NCI-H460 (cell line): ENCODE results near the gene TMA16. TPM values are rescaled to one million over a fixed set of nuclear protein-coding genes. Genes with fewer than 3 reads are reported as not detected.
"Not testable (repeated sequence)": the region's sequence is repeated elsewhere in the genome, so short reads cannot be mapped to it uniquely, and the experiment has no call there.

ENCODE experiments used
- DNase-seq: peaks from one replicate; pipeline ENCODE4 v3.0.0-alpha.2; 2016; ENCODE audit warnings: low read depth; ENCODE audit errors: extremely low read depth
- polyA plus RNA-seq: library from polyadenylated mRNA; depleted of rRNA; stranded (reverse); fragments of >200 nt; gene quantifications from 2 replicates; pipeline ENCODE4 v1.2.3, GENCODE V29; 2014; cell fraction: nucleus; rRNA removed
- total RNA-seq: library from RNA; depleted of rRNA; stranded (reverse); fragments of >200 nt; shearing (Covaris generic); gene quantifications from 2 replicates; pipeline ENCODE4 v1.2.3, GENCODE V29; 2014; rRNA removed

TMA16 gene
- 32.8 and 37.0 TPM in 2 replicates for total RNA-seq
- 18.5 and 31.8 TPM in 2 replicates for polyA plus RNA-seq

DNA sequence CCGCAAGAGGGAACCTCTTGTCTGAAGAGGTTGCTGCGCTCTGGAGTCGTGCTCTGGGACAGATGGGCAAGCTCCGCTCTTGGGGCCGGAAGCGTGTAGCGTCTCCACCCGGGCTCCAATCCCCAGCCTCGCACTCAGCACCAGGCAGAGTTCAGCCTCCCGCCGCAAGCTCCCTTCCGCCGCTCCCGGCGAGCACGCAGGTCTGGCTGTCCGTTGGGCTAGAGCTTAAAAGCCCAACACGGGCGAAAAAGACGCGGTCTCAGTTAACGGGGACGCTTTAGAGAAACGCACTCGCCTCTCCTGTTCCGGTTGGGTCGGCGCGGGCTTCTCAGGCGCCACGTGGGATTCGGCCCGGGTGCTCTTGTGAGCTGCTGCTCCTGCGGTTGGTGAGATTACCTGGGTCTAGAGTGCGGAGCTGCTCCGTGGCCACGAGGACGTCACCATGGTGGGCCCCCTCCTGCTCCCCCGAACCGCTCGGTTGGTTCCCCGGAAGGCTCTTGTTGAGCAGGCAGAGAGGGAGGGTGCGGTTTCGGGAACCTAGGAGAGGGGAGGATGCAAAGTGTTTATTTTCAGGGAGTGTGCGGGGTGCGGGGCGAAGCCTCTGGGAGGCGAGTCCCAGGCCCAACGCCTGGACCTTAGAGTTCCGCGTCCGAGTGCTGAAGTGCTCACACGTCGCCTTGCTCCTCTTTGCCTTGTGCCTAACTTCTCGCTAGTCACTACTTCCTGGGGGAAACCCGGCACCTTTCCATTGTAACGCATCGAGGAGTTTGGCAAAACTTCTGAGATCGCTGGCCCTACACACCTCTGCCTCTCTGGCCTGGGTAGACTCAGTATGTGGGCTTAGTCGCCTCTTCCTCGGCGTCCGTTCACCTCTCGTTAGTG is at the start of gene TMA16:
TSS of gene TMA16 (plus strand) at position 331 of the 882 bp plus-strand sequence. CDS start at position 443, 112 bp downstream.
- peak; percentile 83 for DNase-seq

- not testable (repeated sequence) for DNase-seq
Observed at GRCh38 chr4:163447023-163447422, 47.5 kb upstream of the TMA16 start.

DNA sequence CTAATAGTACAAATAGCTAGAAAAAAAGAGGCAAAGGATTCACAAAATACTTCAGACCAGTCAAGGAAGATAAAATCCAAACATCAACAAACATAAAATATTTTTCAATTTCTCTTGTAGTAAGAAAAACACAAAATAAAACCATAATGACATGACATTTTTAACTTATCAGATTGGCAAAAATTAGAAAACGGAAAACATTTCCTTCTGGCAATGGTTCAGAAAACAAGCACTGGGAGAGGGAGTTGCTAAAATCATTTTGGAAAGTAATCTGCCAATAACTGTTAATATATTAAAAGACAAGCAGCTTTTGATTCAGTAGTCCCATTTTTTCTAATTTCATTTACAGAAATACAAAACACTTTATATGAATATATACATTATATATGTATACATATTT is 47.0 kb upstream of the TMA16 start:
- no peak for DNase-seq

DNA sequence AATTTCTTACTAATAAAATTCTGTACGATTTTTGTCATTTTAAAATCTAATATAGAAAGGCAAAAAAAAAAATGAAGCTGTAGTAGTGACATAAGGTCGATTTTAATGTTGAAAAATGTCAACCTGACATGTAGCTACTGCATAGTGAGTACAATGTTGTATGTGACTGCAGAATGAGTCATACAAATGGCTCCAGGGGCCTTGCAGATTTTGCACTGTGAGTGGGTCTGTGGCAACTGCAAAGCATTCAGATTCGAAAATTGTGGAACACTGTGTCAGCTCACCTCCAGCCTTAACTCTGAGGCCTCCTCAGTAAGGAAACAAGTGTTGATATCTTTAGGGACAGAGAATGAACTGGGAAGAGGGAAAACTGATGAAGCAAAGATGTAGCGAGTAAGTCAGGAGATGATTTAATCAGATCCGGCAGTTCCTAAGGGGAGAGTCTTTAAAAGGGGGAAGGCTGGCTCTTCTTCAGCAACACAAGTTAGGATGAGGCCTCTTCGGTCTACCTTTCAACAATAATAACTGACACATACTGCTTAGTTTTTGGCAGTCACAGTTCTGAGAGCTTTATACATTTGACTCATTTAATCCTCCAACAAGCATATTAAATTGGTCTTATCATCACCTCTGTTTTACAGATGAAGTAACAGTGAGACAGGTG is 45.8 kb upstream of the TMA16 start:
- DNase-seq = no peak

DNA sequence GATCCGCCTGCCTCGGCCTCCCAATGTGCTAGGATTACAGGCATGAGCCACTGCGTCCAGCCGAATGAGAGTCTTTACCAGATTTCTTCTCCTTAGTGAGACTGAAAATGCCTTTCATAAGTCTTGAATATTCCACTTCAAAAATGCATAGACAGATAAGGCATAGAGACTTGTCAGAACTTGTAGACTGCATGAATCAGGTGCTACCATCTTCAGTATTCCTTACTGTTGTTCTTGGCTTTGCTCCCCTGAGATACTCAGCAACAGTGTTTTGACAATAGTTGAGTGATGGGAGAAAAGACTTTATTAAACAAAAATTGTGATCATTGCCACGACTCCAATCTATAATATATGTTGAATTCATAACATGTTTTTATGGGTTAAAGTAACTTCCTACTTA is 31.9 kb upstream of the TMA16 start:
- no peak for DNase-seq

- no peak for DNase-seq
Observed at GRCh38 chr4:163467082-163467770, 27.3 kb upstream of the TMA16 start.

- no peak for DNase-seq
Observed at GRCh38 chr4:163470391-163470790, 24.1 kb upstream of the TMA16 start.

DNA sequence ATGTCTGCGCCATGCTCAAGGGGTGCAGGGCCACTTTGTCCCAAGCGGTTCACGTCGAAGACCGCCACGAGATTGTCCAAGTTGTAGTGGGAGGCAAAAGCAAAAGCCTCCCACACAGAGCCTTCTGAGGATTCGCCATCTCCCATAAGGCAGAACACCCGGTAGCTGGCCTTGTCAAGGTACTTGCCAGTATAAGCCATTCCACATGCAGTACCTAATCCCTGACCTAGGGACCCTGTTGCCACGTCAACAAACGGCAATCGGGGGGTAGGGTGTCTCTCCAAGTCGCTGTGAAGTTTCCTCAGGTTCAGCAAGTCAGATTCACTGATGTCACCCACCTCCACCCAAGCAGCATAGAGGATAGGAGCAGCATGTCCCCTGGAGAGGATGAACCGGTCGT is 21.4 kb upstream of the TMA16 start:
- no peak for DNase-seq

GRCh38 chr4:163473576-163473975 is 20.9 kb upstream of the TMA16 start, which contains the start of gene TKTL2:
Gene TKTL2 (minus strand): TSS chr4:163473754. CDS start chr4:163473734, 20 bp downstream.
- no peak for DNase-seq

- no peak for DNase-seq
Observed at GRCh38 chr4:163474027-163474426, 20.5 kb upstream of the TMA16 start.

DNA sequence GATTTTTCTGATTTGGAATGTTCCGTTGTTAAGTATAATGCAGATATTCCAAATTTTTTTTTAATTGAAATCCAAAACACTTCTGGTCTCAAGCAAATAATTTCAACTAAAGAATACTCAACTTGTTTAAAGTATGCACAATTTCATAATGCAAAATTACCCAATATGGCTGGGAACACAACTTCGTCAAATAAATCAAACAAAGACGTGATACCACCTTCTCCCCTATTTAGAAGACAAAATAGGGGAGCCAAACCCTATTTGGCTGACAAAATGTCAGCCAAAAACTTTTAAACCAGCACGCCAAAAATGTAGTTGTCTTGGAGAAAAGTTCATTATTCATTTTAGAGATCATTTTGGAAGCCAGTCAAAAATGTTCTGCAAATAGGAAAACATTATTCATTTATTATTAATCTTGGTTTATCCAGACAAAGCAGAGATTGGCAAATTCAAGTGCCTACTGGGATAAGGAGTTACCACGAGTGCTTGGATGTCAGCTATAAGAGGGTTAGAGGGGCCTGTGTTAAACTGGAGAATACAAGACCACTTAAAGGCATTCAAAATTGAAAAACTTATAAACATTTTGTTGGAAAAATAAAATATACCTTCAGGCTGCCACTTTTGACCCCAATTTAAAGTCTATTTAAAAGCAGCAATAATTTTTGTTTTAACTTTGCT is 17.6 kb upstream of the TMA16 start:
- no peak for DNase-seq

DNA sequence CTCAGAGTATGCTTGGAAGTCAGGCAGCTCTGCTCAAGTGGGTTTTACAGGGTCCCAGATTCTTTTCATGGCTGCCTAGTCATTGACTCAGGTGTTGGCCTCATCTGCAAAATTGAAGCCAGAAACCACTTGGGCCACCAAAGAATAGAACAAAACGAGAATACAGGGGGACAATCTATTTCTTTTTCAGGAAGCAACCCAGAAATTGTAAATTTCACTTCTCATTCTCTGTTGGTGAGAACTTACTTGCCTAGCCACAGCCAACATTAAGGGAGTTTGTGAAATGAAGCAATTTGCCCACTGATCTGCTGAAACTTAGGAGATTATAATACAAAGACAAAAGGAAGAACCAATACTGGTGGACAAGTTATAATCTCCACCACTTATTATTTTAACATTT is 12.3 kb upstream of the TMA16 start:
- no peak for DNase-seq

GRCh38 chr4:163484906-163485305 is 9.6 kb upstream of the TMA16 start:
- peak; percentile 42 for DNase-seq

DNA sequence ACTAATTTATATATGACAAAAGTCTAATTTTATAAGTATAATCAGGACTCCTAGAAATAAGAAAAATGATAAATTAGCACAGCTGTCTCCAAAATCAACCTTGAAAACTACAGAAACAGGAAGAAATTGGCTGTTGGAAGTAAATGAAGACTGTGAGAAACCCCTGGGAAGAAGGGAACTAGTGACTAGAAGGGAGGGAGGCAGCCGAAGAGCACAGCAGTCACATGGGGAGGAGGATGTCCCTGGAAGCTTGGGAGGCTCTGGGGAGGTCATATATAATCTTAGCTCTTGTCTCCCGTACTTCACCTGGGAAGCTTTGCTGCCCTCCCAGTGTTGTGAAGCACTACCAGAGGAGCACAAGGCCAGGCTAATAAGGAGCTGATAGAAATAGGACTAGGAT is 8.9 kb upstream of the TMA16 start:
- no peak for DNase-seq

DNA sequence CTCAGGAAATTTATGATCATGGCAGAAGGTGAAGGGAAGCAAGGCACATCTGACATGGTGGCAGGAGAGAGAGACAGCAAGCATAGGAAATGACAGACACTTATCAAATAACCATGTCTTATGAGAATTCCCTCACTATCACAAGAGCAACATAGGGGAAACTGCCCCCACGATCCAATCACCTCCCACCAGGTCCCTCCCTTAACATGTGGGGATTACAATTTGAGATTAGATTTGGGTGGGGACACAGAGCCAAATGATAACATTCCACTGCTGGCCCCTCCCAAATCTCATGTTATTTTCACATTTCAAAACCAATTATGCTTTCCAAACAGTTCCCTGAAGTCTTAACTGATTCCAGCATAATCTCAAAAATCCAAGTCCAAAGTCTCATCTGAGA is 8.2 kb upstream of the TMA16 start:
- no peak for DNase-seq

- no peak for DNase-seq
Observed at GRCh38 chr4:163489929-163490328, 4.6 kb upstream of the TMA16 start.

DNA sequence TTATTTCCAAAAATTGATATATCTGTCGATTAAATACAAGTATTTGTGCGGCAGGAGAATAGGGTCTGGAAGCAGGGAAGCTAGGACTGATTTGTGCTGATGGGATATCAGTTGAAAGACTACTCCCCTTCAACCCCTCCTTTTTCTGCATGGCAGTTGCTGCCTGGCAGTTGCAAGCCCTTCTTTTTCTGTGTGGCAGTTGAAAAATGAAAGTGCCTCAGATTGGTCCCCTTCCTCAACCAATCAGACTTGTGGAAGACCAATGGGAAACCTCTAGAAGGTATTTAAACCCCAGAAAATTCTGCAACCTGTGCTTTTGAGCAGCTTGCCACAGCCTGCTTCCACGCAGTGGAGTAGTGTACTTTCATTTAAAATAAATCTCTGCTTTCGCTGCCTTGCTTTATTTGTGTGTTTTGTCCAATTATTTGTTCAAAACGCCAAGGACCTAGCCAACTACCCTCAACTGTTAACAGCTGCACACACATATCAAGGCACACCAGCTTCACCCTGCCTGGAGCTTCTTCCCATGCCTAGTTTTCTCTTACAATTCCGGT is 1.5 kb upstream of the TMA16 start:
- no peak for DNase-seq

GRCh38 chr4:163493643-163494359 is 689 bp upstream of the TMA16 start:
- no peak for DNase-seq

DNA sequence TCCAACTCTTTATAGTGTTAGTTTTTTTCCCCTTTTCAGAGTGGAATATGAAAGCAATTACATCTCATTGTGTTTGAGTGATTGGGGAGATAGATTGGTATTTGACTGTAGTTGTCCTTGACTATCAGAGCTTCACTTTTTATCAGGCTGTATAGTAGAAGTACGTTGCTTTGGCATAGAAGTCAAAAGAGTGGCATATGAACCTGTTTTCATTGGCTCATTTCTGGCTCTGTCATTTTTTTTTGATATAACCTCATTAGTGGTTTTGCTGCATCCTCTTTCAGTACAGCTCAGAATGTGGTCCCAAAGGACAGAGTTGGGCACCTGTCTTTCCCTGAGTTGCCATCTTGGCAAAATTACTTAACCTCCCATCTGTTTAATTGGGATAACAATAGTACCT is 1.4 kb downstream of the TMA16 start:
- DNase-seq = no peak

DNA sequence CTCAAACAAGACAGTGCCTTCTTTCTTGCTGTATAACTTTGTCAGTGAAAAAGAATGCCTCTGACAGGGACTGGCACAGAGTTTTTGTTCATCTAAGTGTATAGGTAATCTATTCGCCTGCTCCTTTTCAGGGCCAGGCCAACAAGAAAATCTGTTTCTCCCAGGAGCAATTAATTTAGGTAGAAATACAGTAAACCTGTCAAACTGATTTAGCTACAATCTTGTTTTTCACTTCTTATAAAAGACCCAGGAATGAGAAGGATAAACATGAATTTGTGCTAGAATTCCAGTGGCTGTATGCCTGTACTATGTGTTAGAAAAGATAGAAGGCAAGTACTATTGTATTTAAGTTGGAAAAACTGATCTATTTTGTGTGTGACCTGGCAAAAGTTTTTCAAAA is 6.1 kb downstream of the TMA16 start:
- no peak for DNase-seq
